Esophagus muscularis mucosa (tissue), 4 donors: ENCODE data around the gene MRPL14.
"Not testable (repeated sequence)": the region's sequence is repeated elsewhere in the genome, so short reads cannot be mapped to it uniquely, and the experiment has no call there.

Experiments
- CTCF ChIP-seq, 3 experiments: fragments of 200-600 bp in 2 of 3; fragments of 450-650 bp in 1 of 3; sonication (generic) in 2 of 3; IDR thresholded peaks; one replicate each; pipeline ENCODE4 v1.5.1; 2017 to 2019; ENCODE audit warnings: antibody characterized with exemption in 3 of 3, mild to moderate bottlenecking in 2 of 3, moderate library complexity in 1 of 3
- EP300 ChIP-seq: sonication (generic); formaldehyde crosslinking; IDR thresholded peaks from one replicate; pipeline ENCODE4 v1.6.1; 2017; ENCODE audit warnings: antibody characterized with exemption
- POLR2A ChIP-seq: fragments of 450-650 bp; IDR thresholded peaks from one replicate; pipeline ENCODE4 v1.6.1; 2017; ENCODE audit warnings: antibody characterized with exemption, moderate library complexity, mild to moderate bottlenecking, low read depth
- POLR2AphosphoS5 ChIP-seq, 2 donors: sonication (generic); formaldehyde crosslinking; IDR thresholded peaks; one replicate each; pipeline ENCODE4 v1.6.1; 2017; ENCODE audit warnings: antibody characterized with exemption in 2 of 2

DNA sequence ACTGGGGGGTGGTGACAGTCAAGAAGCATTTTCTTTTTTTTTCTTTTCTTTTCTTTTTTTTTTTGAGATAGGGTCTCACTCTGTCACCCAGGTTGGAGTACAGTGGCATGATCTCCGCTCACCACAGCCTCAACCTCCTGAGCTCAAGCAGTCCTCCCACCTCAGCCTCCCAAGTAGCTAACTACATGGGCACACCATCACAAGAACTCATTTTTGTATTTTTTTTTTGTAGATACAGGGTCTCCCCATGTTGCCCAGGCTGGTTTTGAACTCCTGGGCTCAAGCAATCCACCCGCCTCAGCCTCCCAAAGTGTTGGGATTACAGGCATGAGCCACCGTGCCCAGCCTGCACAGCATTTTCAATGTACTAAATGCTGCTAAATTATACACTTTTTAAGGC is 35.9 kb downstream of the MRPL14 start:
- not testable (repeated sequence) for TF ChIP-seq POLR2AphosphoS5 (IDR thresholded peaks at IDR 0.05); POLR2A; CTCF (IDR thresholded peaks at IDR 0.05); EP300
